RCC 7860 (cell line): ENCODE results near the gene KCTD16.

ENCODE experiments used
- DNase-seq: peaks from one replicate; pipeline ENCODE4 v3.0.0-alpha.2; 2015; ENCODE audit warnings: low spot score
- FAIRE-seq: peaks from 2 replicates; lab custom pipeline; 2012; peaks lifted over from hg19 to GRCh38; lab: Jason Lieb, UNC

The KCTD16 gene

DNA sequence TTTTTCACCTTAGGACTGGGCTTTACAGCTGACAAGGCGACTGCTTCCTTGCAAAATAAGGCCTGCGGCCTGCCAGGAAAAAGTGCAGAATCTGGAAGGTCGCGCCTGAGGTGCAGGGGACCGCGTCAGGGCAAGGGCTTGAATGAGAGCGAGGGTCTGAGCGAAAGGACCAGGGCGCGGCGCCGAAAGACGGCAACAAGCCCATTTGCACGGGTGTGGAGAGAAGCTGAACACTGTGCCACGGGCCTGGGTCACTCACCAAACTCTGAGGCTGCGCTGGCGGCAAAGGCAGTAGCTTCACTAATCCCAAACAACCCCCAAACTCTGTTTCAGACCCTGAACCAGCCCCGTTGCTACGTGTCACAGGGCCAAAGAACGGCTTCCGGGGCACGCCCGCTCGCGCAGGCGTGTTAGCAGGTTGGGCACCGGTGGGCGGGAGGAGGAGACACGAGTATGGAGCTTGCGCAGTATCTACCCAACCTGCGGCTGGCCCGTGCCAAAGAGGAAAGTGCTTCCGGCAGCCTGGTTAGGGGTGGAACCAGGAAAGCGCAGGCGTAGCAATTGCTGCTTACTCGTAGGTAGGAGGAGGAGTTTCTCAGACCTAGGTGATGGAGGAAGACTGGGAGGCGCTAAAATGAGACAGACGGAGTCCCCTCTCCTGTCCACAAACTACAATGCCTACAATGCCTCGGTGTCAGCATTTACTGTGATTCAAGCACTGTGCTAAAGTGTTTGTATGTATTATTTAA, at the start of gene KCTD16, which contains the start of gene YIPF5:
Gene KCTD16 (plus strand): TSS at position 598 of the 749 bp plus-strand sequence.
Gene YIPF5 (minus strand): TSS at position 384 of the 749 bp plus-strand sequence. CDS start 704 bp downstream, outside the sequence.
- FAIRE-seq, result peak; percentile 95
- peak; percentile 95 for DNase-seq

DNA sequence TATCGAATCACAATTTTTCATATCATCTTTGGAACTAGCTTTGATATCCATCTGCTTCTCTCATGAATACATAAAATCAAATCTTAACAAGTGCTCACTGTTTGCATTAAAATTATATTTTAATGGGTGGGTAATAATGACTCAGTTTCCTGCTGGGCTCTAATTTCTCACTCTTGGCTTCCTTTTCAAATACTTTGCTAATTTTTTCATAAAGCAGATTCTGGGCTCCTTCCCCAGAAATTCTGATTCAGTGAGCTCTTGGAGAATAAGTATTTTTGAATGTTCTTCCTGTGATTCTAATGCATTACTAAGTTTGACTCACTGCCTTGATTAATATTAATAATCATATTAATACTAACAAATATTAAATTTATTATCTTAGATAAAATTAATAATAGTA, 49.1 kb upstream of the KCTD16 start:
- FAIRE-seq, result no peak
- DNase-seq, result no peak

DNA sequence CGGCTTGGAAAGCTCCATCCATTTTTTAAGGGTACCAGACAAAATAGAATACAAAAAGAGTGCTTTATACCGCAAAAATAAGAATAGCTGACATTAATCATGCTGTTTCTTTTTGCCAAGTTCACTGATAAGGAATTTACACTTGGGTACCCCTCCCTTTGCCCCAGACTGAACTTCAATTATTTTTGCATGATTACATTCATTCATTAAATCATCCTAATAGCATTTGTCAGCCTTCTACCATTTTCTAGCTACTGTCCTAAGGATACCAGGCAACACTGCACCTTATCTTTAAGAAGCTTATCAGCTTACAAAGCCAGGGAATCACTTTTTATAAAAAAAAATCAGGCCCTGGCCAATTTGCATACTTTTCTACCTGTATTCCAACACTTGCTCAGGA, 48.6 kb upstream of the KCTD16 start:
- no peak for DNase-seq
- FAIRE-seq, result no peak

DNA sequence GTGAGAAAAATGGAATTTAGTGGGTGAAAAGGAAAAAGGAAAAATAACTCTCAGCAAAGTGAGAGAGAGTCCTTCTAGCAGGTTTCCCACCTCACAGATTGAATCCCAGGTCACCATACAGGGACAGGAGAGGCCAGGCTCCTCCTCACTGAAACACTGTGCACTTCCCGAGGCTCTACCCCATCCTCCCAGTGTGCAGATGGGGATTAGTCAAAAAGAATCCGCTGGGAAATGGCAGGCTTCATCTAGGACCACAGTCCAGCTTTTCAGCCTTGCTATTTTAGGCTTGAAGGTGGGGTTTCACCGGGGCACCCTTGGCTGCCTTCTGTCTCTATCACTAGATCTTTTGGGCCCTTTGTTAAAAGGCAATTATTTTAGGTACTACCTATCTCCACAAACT, 48.0 kb upstream of the KCTD16 start:
- DNase-seq (no peak), FAIRE-seq (no peak)

DNA sequence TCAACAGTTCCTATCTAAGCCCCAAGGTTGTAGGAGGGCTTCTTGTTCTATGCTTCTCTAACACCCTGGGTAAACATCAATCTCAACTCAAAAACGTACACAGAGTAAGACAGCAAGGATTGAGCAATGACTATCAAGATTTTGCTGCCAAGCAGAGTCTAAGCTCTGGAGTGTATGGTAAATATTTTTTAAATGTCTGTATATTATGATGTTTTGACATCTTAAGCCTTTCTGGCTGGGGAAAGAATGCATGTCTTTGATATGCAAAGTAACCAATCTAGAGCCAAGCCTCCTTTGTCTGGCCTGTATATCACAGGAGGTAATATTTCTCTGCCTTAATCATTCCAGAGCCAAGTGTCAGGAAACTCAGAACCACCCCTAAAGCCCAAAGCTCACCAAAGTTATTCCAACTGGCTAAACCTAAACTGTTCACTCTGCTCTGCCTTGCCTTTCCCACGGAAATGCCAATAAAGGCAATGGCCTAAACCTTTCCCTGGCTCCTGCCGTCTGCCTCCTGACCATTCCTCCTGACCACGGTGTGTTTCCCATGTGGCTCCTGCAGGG, 45.4 kb upstream of the KCTD16 start:
- DNase-seq (no peak), FAIRE-seq (no peak)

DNA sequence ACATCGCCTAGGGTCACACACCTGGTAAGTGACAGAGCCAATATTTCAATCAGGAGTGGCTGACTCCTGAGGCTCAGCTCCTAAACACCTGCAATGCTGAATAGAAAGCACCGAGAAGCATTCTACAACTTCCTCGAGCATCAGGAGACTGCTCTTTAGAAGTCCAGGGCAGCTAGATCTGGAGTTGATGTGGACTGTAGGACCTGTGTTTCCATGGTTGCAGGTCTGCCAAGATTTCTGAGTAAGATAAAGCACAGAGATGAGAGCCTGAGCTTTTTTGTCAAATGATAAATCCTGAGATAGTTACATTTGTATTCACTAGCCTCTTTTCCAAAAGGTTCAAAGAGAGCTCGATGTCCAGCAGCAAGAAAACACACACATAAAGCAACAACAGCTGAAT, 44.0 kb upstream of the KCTD16 start:
- FAIRE-seq (no peak), DNase-seq (no peak)

DNA sequence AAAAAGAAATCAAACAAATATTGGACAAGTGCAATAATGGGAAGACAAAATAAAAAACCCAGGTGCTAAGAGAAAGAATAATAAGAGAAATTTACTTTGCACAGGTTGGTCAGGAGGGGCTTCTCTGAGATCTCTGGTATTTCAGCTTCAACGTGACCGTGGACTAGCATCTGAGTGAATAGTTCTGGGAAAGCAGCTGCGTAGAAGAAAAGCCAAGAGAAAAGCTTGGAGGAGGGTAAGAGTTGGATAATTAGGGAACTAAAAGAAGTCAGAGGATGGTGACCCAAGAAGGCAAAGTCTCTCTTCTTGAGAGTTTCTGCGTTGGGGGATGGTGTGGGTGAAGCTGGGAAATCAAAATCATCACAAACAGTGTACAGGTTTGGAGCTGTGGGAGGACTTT, 41.8 kb upstream of the KCTD16 start:
- FAIRE-seq (no peak), DNase-seq (no peak)

DNA sequence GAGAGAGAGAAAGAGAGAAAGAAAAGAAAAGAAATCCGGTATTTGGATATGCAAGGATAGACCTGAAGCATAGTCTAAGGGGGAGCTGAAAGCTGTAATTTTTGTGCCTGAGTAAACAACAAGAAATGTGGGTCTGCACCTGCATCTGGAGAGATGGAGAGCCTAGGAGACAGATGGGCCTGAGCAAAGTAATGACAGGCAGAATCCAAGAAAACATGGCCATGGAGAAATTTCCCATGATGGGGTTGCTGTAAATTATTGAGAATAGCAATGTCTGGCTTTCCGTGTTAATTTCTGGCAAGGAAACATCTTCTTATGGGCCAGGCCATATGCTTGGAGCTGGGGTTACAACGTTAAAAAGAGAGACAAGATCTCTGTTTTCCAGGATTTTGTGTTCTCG, 40.4 kb upstream of the KCTD16 start:
- no peak for FAIRE-seq
- DNase-seq, result no peak

DNA sequence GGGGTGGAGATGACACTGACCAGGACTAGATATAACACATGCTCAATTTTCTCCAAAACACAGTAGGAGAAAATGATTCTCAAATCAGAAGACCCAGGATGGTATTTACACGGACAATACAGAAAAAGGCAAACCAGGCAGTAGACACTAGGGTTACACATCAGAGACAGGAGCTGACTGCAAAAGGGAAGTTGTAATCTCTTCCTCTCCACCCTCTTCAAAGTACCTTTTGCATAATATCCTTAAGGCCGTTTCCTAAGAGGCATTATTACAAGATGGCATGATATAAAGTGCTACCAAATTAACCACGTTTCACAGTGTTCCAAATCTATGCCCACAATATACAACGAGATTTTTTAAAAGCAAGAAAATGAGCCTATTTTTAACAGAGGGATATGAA, 39.4 kb upstream of the KCTD16 start:
- no peak for FAIRE-seq
- DNase-seq, result no peak

DNA sequence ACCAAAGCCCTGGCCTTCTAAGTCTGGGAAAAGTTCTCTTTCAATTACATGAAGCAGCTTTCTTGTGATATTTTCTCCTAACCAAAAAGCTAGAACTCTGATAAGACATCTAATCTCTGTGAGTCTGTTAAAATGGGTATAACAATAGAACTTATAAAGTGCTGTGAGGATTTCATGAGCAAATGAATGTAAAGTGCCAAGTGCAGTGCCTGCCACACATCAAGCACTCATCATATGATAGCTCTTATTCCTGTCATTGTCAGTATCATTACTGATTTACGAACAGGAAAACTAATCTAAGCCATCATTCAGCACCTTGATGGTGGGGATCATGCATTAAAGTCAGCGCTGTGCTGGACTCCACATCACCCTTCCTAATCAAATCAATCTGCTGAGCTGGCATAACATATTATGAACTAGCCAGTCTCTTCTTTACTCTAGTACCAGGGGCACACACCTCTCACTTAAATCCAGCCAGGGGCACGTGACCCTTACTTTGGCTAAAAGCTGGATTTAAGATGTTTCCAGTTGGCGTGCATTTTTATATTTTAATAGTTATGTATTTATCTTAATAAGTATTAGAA, 37.5 kb upstream of the KCTD16 start:
- DNase-seq (no peak), FAIRE-seq (no peak)

DNA sequence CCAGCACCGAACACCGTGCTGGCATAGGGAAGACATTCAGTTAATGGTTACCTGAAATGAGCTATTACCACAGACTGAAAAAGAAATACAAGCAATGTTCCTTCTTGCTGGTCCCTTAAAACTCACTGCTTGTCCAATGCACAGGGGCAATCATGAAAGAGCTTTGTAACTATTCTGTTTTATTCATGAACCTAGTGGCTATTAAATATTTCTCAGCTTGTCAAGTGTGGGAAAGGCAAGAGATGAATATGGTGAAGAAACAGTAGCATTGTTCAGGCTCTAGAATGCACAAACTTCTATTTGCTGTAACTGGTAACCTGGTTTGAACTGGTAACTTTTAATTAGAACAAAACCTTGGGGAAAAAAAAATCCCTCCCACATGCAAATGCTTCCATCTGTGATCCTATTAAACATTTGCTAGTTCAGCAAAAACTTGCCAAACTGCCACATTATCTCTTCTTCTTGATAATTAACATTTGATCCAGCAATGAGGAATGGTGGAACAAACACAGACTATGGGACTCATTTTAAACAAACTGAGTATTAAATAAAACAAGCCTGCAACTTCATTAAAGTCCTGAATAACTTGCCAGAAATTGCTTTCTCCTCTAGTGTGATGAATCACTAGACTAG, 36.4 kb upstream of the KCTD16 start:
- FAIRE-seq (no peak), DNase-seq (no peak)

DNA sequence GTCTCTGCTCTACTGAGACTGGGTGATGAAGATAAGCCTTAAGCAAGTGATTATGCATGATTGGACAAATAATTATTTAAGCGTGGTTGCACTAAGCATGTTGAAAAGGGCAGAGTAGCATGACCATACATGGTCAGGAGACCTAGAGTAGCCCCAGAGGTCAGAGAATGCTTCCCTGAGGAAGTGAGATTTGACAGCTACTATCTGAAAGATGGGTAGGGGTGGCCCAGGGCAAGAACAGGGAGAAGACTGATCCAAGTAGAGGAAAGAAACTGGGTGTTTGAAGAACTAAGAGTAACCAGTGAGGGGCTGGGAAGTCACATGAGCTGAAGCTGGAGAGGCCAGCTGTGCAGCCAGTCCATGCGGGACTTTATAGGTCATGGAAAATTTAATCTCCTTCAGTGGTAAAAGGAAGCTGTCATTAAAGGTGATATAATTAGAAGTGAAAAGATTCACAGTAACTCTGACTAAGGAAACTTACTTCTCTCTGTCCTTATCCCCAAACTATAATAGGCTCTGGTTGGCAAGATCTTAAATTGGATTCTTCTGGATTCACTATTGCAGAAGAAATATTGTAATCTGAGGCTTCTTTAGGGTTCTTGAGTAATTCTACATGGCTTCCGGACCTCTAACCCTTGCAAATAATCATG, 35.4 kb upstream of the KCTD16 start:
- no peak for FAIRE-seq
- DNase-seq, result no peak

DNA sequence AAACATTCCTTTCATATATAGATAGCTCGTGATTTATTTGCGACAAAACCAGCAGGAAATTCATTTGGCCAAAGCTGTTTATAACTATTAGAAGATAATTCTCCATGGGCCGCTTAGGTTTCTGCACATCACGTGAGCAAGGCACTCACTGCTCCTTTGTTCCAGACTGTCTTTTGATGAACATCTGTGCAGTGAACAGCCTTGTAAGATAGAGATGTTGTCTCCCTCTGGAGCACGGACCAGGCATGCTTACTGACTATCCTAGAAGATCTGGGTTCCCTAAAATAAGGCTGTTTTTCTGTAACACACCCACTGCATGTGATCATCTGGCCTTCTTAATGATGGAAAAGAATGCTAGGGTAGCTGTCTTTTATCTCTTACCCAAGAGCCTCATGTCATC, 31.1 kb upstream of the KCTD16 start:
- FAIRE-seq (no peak), DNase-seq (no peak)

DNA sequence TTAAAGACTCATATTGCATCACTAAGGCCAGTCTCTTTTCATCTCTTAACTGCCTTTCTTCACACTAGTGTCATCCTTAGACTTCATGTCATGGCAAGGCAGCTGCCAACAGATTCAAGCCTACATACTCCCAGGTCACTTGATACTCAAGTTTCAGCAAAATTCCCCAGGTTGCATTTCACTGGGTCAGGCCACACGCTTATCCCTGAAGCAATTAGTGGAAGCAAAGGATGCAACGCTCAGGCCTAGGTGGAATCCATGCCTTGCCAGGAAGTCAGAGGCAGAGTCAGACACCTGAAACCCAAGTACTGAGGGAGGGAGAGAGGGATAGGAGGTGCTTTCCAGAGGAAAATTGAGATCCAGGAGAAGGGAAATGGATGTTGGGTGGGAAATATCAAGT, 29.1 kb upstream of the KCTD16 start:
- DNase-seq (no peak), FAIRE-seq (no peak)

DNA sequence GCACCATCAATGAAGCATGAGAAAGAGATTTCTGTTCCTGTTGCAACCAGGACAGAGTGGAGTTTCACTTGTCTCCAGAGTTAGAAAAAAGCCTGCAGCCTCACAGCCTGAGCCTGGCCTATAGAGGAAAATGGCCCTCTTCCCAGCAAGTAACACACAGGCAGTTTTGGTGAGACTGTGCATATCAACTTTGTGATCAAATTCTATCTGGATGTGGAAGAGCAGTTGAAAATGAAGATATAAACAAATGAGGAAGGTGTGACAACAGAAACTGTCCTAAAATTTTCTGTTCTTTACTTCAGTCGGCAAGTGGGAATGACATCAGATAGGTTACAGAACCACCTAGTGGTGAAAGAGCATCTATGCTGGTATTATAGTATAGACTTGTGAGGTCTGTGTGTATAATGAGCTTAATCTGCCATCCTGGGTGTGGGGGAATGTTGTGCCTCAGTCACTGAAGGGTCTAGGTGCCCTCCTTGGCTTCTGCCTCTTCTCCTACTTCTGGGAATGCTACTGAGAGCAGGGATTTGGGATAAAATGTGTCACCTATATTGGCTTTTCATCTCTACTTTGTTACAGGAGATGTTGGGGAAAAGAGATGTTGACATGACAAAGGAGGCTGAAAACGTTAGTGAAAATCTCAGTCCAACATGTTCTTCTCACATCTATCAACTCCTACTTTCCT, 28.4 kb upstream of the KCTD16 start:
- DNase-seq (peak; percentile 45), FAIRE-seq (no peak)

DNA sequence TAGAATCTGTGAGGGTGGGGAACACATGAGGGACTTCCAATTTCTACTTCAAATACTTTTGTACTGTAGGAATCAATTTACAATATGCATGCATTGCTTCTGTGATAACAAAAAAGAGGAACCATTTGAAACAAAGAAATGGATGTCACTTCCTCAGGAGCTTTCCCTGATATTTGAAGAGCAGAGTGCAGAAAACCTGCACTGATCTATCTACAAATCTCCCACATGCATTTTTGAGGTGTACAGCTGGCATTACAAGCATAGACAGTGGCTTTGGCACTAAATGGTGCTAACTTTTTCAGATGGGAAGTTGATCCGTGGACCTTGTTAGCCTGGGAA, 27.9 kb upstream of the KCTD16 start:
- FAIRE-seq, result no peak
- no peak for DNase-seq

DNA sequence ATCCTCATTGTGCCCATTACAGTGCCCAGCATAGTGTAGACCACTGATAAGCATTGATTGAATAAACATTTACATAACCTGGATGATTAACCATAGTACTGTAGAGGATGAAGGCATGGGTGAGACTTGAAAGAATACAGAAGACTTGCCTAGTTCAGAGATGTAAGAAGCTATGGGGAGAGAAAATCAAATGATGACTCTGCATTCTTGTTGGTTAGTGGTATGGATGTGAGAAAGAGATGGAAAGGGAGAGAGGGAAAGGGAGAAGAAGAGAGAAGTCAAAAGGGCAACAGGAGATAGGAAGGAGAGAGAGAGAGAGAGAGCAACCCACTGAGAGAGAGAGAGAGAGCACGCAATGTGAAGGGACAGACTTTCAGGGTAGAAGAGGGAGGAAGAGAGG, 27.0 kb upstream of the KCTD16 start:
- no peak for FAIRE-seq
- DNase-seq, result no peak

DNA sequence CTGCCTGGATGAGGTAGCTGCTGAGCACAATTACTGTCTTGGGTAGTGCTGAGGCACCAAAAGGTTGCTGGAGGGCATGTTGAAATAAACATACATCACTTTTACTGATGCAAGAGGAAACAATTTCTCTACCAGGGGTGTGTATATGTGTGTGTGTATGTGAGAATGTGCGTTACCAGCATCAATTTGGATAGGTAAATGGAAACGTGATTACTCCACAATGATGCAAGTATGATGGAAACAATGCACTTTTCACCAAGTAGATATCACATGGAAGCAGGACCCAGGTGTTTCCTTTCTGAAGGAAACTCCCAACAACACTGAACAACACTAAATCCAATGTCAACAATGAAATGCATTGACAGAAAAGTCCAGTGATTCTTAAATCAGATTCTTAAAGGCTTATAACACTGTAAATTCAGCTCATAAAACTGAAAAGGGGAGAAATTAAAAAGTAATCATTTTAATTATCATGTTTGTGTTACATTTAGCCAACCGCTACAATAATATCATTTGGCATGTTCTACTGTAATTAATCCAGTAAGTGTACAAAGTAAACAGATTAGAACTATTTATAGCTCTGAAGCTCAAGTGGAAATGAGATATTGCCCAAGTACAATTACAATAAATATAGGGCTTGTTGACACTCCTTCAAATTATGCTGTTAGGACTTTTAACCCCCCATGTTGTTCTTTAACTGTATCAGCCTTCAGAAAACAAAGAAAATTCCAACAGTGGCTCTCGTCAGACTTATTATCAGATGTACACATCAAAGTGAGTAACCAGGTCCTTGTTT, 25.5 kb upstream of the KCTD16 start:
- FAIRE-seq, result no peak
- no peak for DNase-seq

DNA sequence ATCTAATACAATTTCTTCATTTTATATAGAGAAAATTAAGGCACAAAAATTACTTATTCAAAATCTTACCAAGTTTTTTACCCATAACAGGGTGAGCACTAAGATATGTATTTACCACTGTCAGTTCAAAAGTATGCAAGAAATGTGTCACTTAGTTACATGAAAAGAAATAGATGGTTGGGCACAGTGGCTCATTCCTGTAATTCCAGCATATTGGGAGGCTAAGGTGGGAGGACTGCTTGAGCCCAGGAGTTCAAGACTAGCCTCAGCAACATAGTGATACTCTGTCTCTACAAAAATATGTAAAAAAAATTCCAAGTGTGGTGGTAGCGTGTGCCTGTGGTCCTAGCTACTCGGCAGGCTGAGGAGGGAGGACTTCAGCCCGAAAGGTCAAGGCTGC, 19.6 kb upstream of the KCTD16 start:
- peak; percentile 49 for DNase-seq
- FAIRE-seq, result no peak

DNA sequence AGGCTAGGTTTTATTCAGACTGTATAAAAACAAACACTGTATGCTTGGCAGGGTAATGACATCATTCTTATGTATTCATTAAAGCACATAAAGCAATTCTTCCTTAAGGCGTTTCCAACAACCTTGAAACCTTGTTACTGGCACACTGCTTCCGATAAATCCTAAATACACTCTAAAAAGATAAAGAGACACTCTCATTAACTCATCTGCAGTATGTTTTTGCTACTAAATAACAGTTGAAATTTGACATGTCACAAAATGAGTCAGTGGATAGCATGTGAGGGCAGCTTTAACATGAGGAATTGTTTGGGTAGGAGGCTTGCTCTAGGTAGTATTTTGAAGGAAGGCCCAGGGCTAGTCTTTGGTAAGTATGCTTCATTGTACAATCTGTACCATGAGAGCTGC, 13.9 kb upstream of the KCTD16 start:
- DNase-seq, result no peak
- FAIRE-seq, result no peak
